Pulmonary artery endothelial cell (primary cell): ENCODE data around the gene KRT82. TPM values are rescaled to one million over a fixed set of nuclear protein-coding genes. Genes with fewer than 3 reads are reported as not detected.
"Not testable (repeated sequence)": the region's sequence is repeated elsewhere in the genome, so short reads cannot be mapped to it uniquely, and the experiment has no call there.

Experiments
- DNase-seq: peaks from one replicate; pipeline ENCODE4 v3.0.0-alpha.2; 2011; ENCODE audit warnings: low read depth, low spot score
- total RNA-seq: library from RNA; depleted of rRNA; stranded (reverse); fragments of >200 nt; gene quantifications from 2 replicates; pipeline ENCODE4 v1.2.3, GENCODE V29; 2014

The KRT82 gene
- total RNA-seq, result not detected in 2 replicates

DNA sequence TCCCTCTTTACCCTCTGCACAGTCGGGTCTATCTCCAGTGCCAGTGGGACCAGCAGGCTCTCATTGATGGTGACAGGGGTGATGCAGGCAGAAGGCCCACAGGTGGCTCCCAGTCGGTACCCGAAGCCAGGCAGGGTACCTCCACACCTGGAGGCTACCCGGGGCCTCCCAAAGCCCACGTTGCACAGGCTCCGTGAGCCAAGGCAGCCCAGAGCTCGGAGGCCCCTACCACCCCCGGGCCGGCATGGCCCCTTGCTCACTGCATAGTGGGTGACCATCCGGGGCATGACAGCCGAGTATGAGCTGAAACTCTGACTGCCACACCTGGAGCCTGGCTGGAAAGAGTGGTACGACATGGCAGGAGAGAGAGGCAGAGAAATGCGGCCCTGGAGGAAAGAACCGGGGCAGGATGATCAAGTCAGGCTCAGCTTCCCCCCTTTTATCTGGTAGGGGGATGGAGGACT is at the start of gene KRT82:
Gene KRT82, minus strand, starts transcription at position 414 of the 464 bp plus-strand sequence. Its CDS starts 58 bp downstream, at position 356.
- DNase-seq, result no peak

GRCh38 chr12:52455821-52456220 is 49.7 kb upstream of the KRT82 start:
- no peak for DNase-seq

GRCh38 chr12:52454411-52455201 is 48.5 kb upstream of the KRT82 start:
- no peak for DNase-seq

DNA sequence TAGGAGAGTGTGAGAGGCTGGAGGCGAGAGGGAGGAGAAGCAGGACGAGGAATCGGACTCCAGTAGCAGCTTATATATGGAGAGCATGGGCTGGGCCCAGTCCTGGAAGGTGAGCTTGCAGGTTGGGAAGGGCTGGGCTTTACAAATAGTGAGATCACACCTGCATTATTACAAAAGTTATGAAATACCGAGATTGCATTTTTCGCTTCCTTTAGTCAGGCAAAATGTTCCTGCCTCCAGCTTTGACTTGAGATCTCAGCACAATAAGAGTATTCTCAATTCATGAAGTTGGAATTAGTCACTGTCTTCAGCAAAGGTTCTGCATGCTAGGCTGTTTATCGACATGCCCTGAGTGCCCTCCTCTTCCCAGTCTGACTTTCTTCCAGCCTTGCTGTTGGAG is 46.0 kb upstream of the KRT82 start, which contains the start of gene KRT6B:
Gene KRT6B, minus strand, starts transcription at position 46 of the 400 bp plus-strand sequence. CDS start 68 bp downstream, outside the sequence.
- DNase-seq, result no peak

GRCh38 chr12:52448228-52448627 is 42.1 kb upstream of the KRT82 start:
- no peak for DNase-seq

DNA sequence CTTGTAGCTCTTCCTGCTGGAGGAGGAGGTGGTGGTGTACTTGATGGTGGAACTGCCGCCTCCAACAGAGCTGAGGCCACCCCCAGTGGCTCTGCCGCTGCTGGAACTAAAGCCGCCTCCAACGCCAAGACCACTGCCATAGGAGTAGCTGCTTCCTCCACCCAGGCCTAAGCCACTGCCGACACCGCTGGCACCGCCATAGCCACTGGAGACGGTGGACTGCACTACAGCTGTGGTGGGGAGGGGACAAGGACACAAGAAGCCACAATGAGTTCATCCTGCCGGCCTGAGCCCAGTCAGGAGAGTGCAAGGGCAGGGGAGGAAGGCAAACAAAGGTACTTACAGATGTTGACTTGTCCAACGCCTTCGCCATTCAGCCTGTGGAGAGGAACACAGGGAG is 41.1 kb upstream of the KRT82 start:
- not testable (repeated sequence) for DNase-seq

GRCh38 chr12:52446367-52447045 is 40.4 kb upstream of the KRT82 start:
- DNase-seq, result no peak

DNA sequence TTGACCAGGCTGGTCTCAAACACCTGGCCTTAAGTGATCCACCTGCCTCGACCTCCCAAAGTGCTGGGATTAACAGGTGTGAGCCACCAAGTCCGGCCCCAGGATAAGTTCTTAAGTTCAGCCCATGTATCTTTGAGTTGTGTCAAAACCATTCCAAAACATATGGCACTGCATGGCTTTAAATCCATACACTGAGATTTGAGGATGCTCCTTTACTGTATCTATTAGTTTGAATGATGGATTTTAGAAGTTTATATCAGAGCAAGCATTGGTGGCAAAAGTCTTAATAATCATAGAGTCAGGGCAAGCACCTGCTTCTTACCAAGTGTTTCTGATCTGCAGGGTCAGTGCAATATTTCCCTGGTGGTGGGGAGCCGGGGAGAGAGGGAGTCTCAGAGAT is 39.7 kb upstream of the KRT82 start:
- no peak for DNase-seq

- no peak for DNase-seq
Observed at GRCh38 chr12:52444647-52445595, 38.8 kb upstream of the KRT82 start.

DNA sequence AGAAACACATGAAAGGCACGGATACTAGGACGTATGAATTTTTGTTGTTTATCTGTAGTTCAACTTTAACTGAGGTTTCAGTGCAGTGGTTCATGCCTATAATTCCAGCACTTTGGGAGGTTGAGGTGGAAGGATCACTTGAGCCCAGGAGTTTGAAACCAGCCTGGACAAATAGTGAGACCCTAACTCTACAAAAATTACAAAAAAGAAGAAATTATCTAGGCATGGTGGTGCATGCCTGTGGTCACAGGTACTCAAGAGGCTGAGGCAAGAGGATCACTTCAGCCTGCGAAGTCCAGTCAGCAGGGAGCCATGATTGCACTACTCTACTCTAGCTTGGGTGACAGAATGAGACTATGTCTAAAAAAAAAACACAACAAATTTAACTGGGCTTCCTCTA is 37.8 kb upstream of the KRT82 start:
- DNase-seq, result no peak

GRCh38 chr12:52442600-52443061 is 36.5 kb upstream of the KRT82 start:
- DNase-seq, result no peak

DNA sequence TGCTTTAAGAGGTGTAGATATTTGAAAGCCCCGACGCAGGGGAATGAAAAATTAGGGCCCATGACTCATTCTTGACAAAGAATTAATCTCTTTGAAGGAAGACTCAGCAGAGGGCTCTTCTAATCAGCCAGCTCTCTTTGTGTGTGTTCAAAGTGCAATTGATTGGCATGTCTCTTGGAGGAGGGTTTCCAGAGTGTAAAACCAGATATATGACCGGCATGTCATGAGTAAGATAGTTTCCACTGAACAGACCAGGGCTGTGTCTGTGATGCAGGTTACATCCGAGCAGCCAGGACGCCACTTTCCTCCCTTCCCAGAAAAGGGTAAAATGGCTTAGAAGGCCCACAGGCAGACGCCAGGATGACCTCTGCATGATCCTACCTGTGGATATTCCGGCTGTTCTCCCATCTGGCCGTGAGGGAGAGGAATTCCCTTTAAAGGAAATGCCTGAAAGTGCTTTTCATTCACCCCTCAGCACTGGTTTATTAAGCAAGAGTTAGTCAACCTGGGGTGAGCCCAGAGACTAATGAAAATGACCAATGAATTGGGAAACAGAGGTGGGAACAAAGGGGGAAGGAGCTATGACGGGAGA is 35.3 kb upstream of the KRT82 start:
- DNase-seq, result no peak

- no peak for DNase-seq
Observed at GRCh38 chr12:52440821-52441319, 34.7 kb upstream of the KRT82 start.

GRCh38 chr12:52439845-52440244 is 33.7 kb upstream of the KRT82 start:
- DNase-seq, result no peak

DNA sequence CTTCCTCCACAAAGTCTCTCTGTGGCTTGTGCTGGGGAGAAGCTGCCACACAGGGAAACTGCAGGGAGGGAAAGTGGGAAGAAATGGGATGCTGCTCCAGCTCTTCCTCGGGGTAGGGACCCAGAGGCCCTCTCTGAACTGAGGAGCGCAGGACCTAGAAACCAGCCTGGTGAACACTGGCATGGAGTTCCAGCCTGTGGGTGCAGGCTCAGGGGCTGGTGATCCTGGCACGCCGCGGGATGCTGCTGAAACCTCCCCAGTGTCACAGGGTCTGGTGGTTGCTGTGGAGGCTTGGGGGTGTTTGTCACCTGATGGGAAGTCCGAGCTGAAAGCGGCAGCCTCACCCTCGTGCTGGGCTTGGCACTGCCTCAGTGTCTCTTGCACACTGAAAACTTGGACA is 33.3 kb upstream of the KRT82 start:
- no peak for DNase-seq

- DNase-seq, result no peak
Observed at GRCh38 chr12:52438305-52439301, 32.5 kb upstream of the KRT82 start.

GRCh38 chr12:52437508-52437907 is 31.4 kb upstream of the KRT82 start:
- no peak for DNase-seq

DNA sequence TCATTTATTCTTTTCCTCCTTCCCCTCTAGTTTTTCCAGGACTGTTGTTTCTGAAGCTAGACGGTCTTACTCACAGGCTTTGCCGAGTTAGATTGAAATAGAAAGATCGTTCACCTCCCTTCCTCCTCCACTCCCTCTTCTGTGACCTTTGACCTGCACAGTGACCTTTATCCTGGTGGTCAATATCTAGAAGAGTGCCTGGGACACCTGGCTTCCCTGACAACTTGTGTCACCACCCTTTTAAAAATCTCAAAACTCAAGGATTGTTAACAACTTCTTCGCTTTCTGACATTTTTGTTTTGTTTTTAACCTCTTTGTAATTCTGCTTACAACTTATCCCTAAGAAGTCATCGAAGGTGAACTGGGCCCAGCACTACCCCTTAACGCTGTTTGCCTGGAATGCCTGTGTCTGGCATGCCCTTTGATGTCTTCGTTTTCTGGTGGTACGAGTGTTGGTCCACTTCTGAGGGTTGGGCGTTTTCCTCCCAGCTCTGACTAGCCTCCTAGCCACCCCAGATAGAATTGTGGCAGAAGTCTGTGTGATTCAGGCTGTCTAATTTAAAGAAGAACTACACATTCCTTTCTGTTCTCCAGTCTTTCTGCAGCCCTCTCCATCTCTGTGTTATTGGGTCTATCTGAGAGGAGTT is 30.8 kb upstream of the KRT82 start:
- no peak for DNase-seq
